ENCODE results near the gene DLG4.

The DLG4 gene

DNA sequence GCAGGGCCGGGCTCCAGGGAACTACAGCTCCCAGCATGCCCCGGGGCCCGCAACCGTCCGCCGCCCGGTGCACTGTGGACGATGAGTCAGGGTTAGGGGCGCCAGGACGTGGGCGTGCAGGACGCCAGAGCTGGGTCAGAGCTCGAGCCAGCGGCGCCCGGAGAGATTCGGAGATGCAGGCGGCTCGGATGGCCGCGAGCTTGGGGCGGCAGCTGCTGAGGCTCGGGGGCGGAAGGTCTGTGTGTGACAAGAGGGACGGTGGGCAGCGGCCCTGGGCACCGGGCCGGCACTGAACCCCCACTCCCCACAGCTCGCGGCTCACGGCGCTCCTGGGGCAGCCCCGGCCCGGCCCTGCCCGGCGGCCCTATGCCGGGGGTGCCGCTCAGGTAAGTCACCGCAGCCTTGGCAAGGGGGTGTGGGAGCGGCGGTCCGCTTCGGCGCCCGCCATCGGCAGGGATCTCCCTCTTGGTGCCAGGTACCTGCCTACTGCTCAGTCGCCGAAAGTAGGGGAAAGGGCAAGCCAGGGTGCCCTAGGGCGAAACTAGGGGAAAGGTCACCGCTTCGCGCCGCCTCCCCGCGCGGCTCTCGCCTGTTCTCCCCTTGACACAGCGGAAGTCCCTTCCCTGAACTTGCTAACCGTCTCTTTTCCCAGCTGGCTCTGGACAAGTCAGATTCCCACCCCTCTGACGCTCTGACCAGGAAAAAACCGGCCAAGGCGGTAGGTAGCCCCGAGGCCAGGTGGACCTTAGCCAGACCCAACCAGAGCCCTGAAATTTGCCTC is at the start of gene DLG4, which contains the start of gene ACADVL:
DLG4 (minus strand) TSS at position 25 of the 781 bp plus-strand sequence.
ACADVL (plus strand) TSS at position 127 of the 781 bp plus-strand sequence; CDS start at position 174, 47 bp downstream.
- peak; percentile 95 for DNase-seq (ENCODE audit: low spot score)

DNA sequence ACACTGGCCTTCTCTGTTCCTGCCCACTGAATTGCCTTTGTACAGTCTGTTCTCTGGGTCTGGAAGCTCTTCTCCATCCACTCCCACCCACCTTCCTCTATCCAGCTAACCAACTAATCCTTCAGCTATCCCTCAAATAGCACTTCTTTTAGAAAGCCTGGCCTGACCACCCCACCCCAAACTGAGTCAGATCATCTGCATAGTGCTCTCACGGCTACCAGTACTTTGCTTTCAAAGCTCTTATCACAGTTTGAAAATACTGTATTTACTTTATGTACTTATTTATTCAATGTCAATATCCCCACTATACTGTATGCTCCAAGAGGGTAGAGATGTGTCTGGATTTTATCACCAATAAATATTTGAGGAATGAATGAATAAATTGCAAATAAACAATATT is 47.1 kb upstream of the DLG4 start:
- no peak for DNase-seq (ENCODE audit: low spot score)

DNA sequence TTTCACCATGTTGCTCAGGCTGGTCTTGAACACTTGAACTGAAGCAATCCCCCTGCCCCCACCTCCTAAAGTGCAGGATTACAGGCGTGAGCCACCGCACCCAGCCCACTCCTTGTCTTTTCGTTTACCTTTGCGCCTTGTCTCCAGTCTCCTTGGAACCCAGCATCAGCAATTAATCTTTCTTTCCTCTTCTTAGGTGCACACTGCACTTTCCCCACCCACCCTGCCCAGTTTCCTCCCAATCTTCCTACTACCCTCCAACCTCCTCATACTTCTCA is 44.1 kb upstream of the DLG4 start:
- no peak for DNase-seq (ENCODE audit: low spot score)

DNA sequence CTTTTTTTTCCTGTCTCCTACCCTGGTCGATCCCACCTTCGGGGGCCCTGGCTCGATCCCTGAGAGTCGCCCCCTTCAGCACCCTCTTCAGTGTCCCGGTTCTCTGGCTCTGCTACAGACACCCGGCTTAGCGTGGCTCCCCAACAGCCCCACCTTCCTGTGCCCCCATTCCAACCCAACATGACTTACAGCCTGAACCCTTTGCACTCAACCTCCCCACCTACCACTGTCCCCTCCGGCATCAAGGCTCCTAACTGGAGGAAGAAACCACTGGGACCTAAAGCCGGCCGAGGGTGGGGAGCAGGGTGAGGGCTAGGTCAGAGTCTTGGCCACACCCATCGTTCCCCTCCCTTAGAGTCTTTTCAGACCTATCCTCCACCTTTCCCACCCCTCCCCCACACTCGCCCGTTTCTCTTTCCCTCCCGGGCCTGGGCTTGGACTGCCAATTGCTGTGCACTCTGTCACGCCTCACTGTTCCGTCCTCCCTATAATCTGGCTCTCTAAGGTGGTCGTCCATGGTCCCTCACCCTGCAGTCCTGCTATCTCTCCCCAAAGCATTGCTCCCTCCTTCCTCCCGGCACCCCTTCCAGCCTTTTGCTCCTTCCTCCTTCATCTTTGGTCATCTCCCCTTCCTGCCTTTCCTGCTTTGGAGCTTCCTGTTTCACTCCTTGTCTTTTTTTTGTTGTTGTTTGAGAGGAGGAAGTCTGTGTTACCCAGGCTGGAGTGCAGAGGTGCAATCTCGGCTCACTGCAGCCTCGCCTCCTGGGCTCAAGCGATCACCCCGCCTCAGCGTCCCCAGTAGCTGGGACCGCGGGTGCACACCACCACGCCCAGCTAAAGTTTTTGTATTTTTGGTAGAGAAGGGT is 43.5 kb upstream of the DLG4 start:
- no peak for DNase-seq (ENCODE audit: low spot score)

GRCh38 chr17:7262192-7262934 is 42.7 kb upstream of the DLG4 start, which contains the start of gene CLDN7:
Gene CLDN7, minus strand, starts transcription at chr17:7262478. Its CDS starts 435 bp downstream, at chr17:7262043.
- no peak for DNase-seq (ENCODE audit: low spot score)

GRCh38 chr17:7261379-7262191 is 41.9 kb upstream of the DLG4 start:
- DNase-seq (ENCODE audit: low spot score): no peak

DNA sequence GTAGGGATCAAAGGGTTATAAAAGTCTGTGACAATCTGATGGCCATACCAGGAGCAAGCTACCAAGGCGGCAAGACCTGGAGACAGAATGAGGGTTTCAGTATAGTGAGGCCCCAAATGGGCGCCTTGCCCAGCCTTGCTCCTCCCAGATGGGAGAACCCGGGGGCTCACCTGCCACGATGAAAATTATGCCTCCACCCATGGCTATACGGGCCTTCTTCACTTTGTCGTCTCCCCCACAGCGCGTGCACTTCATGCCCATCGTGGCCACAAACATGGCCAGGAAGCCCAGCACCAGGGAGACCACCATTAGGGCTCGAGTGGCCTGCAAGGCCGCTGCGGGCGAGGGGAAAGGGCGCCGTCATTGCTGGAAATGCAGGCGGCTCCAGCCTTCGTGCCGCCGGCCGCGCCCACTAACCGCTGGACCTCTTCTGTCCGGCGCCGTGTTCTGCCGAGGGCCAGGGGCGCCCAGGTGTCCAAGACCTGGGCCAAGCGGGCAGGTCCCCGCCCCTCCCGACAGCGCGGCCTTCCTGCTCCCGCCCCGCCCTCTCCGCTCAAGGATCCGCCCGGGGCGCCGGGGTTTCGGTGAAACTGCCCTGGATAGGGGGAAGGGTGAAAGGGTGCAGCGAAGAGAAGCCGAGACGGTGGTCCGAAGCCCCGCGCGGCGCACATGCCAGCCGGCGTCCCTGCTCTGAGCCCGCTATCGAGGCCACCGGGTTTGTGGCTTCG is 41.2 kb upstream of the DLG4 start:
- peak; percentile 42 for DNase-seq (ENCODE audit: low spot score)

- no peak for DNase-seq (ENCODE audit: low spot score)
These were observed 40.5 kb upstream of the DLG4 start for GRCh38 chr17:7260151-7260550.

DNA sequence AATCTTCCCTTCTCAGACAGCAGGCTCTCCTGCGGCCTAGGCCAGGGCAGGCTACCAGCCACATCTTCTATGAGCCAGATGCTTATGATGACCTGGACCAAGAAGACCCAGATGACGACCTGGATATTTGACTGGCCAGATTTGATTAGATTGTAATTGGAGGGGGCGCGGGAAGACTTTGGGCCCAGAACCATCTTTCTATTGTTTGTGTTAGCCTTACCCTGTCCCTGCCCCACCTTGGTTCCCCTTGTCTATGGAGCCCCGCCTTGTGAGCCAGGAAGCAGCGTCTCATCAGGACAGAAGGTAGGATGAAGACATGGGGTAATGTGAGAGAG is 39.9 kb upstream of the DLG4 start:
- no peak for DNase-seq (ENCODE audit: low spot score)

DNA sequence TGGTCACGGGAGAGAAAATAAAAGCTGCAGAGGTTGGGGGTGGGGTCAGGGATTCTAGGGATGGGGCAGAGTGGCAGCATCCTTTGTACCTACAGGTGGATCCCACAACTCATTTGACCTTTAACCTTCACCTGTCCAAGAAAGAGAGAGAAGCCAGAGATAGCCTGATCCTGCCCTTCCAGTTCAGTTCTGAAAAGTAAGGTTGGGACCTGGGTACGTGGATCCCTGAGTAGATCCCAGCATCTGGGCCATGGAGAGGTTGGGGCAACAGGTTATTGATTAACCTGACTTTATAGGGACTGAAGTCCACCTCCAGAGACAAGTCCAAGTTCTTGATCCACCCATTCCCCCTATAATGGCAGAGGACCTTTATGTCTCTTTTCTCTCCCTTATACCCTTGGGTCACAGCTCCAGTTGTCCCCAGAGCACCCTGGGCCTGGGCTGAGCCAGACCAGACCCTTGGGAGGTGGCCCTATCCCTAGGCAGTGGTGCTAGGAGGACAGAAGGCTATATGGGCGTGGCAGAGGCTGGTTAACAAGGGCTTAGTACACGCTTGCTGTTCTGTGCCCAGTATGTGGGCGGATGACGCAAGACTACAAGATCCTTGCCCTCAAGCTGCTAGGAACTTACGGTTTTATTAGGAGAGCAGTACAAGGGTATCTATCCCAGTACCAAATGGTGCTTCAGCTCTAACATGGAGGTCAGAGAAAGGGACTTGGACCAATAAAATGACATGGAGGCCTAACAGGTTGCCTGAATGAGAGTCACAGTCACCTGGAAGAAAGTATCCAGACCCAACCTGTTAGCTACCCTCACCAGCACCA is 39.3 kb upstream of the DLG4 start:
- DNase-seq (ENCODE audit: low spot score): peak; percentile 57

- no peak for DNase-seq (ENCODE audit: low spot score)
These were observed 37.3 kb upstream of the DLG4 start for GRCh38 chr17:7256766-7257456.

DNA sequence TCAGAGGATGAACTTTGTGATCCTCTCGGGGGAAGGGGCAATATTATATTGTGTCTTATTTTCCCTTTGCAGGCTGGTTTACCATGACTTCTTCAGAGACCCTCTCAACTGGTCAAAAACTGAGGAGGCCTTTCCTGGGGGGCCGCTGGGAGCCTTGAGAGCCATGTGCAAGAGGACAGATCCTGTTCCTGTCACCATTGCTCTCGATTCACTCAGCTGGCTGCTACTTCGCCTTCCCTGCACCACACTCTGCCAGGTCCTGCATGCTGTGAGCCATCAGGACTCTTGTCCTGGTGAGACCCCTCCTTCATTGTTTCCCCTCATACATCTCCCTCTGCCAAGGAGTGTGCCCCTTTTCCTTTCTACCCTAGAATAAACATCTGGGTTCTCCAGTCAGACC is 34.9 kb upstream of the DLG4 start:
- no peak for DNase-seq (ENCODE audit: low spot score)

DNA sequence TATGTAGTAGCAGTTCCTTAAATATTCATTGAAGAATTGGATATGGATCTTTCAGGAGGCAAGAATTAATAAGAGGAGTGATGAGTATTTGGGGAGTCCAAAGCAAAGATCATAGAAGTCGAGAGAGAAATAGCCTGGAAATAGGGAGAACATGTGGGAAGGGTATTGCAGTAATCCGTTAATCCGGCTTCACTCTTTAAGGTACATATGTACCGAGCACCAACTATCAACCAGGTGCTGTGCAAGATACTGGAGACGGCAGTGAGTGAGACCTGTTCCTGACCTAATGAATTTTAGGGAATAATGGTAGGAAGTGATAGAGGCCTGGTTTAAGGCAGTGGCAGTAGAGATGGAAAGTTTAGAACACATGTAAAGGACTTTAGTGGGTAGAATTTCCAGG is 33.4 kb upstream of the DLG4 start:
- DNase-seq (ENCODE audit: low spot score): no peak

GRCh38 chr17:7252176-7253043 is 32.8 kb upstream of the DLG4 start, which contains the start of gene ELP5:
Gene ELP5, plus strand, starts transcription at chr17:7252215. Its CDS starts 336 bp downstream, at chr17:7252551.
- DNase-seq (ENCODE audit: low spot score): peak; percentile 94

GRCh38 chr17:7251661-7252175 is 32.1 kb upstream of the DLG4 start, which contains the start of gene CTDNEP1:
Gene CTDNEP1, minus strand, starts transcription at chr17:7251734. Its CDS starts 438 bp downstream, at chr17:7251296.
- DNase-seq (ENCODE audit: low spot score): peak; percentile 100

DNA sequence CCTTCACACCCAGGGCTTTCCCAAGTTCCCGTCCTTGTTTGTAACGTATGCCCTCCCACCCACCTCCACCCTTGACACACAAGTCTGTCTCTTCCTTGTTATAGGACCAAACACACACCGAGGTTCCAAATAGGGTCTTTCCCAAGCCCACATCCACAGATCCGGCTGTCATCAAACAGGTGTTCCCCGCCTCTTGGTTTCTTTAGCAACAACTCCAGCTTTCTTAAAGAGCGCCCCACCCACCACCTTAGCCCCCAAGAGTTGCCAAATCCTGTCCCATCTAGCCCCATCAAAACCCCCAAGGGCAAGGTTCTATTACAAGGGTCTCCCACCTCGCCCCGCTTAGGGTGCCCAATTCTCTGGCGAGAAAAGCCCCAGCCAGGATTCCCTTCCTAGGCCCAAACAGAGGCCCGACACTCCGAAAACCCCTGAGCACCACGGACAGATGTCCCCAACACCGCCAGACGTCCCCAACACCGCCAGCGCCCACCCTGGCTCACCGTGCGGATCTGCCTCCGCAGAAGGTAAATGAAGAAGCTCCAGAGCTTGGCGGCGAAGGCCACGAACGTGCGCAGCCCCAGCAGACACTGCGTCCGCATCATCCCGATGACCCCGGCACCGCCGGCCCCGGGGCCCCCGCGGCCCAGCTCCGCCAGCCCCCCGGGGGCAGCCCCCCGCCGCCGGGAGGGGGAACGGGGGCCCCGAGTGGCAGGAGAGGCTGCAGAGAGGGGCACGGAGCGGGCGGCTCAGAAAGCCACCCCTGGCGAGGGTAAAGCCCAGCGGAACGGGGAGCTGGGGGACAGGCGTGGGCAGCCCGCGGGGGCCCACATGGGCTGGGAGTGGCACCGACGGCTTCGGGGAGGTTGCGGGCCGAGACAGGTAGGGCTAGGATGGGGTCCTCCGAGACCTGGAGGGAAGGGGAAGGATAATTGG is 31.3 kb upstream of the DLG4 start:
- no peak for DNase-seq (ENCODE audit: low spot score)

DNA sequence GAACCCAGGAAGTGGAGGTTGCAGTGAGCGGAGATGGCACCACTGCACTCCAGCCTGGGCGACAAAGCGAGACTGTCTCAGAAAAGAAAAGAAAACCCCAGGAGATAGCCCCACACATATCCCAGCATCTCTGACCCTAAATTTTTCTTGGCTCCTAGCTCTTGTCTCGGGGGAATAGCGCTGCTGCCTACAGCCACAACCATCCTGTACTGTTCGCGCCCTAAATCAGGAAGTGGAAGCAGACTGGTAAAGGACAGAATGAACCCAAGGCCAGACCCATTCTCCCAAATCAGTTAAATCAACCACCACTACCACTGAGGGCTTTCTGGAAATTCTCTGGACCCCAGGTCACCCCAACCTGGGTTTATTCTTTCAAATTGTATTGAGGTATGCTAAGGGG is 30.2 kb upstream of the DLG4 start:
- no peak for DNase-seq (ENCODE audit: low spot score)
